ENCODE data around the gene CNTNAP2.
"Not testable (repeated sequence)": the region's sequence is repeated elsewhere in the genome, so short reads cannot be mapped to it uniquely, and the experiment has no call there.

The CNTNAP2 gene

DNA sequence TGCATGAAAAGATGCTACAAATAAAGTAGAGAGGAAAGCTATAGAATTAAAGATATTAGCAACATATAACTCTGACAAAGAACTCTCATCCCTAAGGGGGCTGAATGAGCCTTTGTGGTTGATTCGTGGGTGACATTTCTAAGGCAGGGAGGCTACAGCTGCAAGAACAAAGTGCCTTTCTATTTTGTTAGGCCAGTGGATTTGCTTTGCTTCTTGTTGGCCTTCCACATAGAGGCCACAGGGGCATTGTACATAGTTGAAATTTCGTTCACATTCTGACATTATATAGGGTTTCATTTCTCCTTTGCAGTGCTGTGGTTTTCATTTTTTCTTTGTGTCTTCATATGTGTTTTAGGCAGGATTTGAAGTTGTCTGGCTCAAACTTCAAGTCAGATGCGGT lies 1654.7 kb downstream of the CNTNAP2 start:
- FAIRE-seq (no peak), DNase-seq (ENCODE audit: insufficient read length, low spot score) (no peak)

DNA sequence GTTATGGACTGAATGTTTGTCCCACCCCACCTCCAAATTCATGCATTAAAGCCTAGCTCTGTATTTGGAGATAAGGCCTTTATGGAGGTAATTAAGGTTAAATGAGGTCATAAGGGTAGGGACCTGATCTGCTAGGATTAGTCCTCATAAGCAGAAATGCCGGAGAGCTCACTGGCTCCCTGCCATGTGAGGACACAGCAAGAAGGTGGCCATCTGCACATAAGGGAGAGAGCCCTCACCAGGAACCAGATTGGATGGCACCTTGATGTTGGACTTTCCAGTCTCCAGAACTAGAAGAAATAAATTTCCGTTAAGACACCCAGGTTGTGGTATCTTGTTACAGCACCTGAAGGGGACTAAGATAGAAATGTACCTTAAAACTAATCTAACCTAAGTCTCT lies 1657.9 kb downstream of the CNTNAP2 start:
- FAIRE-seq (no peak), DNase-seq (ENCODE audit: insufficient read length, low spot score) (no peak)

DNA sequence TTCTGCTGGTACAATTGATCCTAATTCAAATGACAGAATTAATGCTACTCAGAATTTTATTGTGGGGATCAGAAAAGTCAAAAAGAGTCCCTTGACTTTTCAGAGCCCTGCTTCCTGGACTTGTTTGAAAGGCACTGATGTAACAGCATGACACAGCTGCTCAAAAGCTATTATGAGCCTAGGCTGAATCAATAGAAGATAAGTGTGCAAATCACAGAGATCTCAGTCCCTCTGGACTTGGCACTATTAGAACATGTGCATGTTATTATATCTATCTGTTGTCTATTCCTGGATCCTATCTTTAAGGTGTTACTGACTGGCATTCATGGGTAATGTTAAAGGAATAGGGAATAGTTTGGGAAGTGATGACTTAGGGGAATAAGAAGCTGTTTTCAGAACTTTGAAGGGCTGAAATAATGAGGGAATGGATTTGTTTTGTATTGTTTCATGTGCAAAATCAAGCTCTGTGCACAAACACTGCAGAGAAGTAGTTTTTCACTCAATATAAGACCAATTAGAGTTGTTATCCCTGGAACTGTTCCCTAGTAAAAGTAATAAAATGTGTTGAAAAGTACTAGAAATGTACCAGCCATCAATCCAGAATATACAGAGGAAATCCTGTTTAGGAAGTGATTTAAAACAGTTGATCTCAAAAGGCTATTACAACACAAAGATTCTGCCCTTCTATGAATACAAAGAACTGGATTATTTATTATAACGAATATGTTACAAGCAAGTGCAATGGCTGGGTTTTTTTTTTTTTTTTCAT lies 1659.1 kb downstream of the CNTNAP2 start:
- DNase-seq (ENCODE audit: insufficient read length, low spot score), result no peak
- FAIRE-seq, result no peak

DNA sequence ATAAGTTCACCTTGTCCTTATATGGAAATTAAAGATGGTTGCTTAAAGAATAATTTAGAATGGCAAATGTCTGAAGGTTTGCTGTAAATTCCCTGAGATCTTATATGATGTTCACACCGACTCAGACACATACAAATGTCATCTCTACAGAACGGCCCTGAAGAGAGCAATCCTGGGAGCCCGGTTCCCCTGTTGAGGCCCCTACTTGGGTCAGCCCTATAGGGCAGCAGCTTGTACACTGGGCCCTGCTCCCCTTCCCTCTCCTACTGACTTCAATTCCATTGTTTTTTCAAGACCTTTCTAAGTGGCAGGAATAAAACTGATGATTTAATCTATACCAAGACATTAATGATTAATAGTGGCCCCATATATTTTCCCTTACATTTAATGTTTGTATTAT lies 1660.7 kb downstream of the CNTNAP2 start:
- FAIRE-seq (no peak), DNase-seq (ENCODE audit: insufficient read length, low spot score) (no peak)

DNA sequence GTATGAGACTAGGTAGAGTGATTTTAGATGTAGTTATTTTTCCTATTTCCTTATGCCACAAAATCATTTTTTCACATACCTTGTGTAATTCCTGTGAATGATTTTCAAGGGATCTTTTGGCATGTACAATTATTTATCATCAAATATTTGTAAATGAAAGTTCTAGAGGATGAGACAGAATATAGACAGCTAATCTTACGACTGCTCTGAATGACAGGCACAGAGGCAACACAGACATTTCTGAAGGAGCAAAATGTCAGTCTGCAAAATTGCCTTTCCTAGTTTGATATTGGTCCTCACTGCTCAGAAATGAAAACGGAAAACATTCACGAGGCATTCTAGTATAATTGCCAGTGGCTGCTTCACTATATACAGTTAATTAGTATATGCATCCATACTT lies 1663.3 kb downstream of the CNTNAP2 start:
- DNase-seq (ENCODE audit: insufficient read length, low spot score) (no peak), FAIRE-seq (no peak)

DNA sequence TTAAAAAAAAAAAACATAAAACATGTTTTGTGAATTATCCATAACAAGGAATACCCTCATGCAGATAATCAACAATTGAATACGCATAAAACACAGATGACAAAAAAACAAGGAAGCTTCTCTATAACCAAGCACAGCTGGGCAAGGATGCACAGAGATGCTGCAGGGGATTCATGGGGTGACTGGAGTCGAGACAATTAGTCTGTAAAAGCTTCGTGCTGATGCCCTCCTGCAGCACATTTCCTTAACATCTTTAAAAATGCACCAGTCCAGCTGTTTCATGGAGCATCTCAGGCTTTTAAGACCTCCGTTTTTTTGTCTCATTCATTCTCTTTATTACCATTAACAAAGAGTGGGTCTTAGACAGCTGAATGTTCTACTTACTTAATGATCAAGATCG lies 1680.0 kb downstream of the CNTNAP2 start:
- DNase-seq (ENCODE audit: insufficient read length, low spot score), result no peak
- no peak for FAIRE-seq

DNA sequence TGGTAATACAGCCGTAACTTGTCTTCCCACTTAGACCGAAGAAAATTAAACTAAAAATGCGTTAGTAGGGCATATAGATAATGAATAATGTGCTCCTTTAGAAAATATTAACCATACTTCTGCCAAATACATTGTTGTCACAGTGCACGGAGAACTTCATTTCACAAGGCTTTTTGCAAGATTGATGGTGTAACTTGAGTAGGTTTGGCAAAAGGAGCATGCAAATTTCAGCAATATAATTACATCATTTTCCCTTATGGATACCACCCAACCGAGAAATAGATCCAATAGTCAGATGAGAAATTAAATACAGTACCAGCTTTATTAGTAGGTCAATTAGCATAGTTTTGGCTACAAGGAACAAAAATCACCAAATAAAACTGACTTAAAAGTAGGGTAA lies 1681.4 kb downstream of the CNTNAP2 start:
- FAIRE-seq (no peak), DNase-seq (ENCODE audit: insufficient read length, low spot score) (no peak)

DNA sequence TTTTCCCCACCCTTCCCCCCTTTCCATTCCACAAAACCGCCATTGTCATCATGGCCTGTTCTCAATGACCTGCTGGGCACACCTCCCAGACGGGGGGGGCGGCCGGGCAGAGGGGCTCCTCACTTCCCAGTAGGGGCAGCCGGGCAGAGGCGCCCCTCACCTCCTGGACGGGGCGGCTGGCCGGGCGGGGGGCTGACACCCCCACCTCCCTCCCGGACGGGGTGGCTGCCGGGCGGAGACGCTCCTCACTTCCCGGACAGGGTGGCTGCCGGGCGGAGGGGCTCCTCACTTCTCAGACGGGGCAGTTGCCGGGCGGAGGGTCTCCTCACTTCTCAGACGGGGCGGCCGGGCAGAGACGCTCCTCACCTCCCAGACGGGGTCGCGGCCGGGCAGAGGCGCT lies 1685.2 kb downstream of the CNTNAP2 start:
- not testable (repeated sequence) for DNase-seq (ENCODE audit: insufficient read length, low spot score); FAIRE-seq

DNA sequence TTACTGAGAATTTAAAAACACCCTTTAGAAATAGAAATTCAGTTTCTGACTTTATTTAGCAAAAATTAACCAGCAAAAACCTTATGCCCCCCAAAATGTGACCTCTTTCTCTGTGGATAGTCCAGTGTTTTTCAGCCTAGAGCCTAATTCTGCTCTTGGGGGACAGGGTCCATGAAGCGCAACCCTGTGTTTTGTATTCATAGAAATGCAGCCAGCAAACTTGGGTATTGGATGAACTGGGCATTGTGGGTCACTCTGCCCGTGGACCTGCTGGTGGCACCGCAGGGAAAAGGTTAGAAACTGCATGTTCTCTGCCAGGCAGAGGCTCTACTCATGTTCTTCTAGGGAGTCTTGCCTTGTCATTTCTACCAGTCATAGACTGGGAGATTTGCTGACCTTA lies 1686.5 kb downstream of the CNTNAP2 start:
- DNase-seq (ENCODE audit: insufficient read length, low spot score) (no peak), FAIRE-seq (no peak)

DNA sequence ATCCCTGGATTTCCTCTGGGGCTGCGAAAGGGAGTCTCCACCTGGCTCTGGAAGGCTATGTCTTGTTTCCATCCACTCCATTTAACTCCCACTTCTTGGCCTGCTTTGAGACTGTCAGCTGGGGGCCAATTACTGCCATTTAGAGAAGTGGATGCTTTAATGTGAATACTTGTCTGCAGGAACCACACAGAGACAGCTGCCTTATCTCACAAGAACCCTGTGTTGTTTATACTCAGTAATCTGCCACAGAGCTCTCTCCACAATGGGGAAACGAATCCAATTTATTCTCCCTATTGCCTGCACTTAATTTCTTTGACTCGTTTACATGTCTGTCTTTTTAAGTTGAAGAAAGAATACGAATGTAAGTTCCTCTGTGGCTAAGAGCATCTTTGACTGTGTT lies 1687.0 kb downstream of the CNTNAP2 start:
- FAIRE-seq, result no peak

DNA sequence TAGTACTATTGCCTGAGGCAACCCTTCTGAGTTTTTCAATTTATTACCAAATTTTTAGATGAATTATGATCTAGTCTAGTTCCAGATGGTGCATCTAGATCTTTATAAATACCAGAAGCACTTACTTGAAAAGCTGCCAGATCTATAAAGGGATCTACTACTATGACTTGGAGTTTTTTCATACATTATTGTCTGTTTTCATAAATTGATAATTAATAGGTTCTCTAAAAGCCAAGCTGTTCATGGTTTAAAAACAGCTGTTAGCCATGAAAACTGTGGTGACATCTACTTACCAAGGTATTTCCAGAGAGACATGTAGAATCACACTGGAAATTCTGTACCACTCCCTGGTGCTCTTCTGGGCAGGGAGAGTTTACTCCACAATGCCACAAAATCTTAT lies 1687.4 kb downstream of the CNTNAP2 start:
- DNase-seq (ENCODE audit: insufficient read length, low spot score), result no peak
- no peak for FAIRE-seq

More for the DNA sequence above, 1687.0 kb downstream of the CNTNAP2 start:
- DNase-seq (ENCODE audit: insufficient read length, low spot score), result no peak

DNA sequence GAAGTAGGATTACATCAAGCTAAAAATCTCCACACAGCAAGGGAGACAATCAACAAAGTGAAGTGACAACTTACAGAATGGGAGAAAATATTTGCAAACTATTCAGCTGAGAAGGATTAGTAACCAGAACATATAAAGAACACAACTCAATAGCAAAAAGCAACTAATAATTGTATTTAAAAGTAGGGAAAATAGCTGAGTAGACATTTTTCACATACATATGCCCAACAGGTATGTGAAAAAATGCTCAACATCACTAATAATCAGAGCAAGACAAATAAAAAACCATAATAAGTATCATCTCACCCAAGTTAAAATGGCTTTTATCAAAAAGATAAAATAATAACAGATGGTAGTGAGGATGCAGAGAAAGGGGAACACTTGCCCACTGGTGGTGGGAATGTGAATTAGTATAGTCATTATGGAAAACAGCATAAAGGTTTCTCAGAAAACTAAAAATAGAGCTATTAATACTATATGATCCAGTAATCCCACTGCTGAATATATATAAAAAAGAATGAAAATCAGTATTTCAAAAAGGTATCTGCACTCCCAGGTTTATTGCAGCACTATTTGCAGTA lies 1689.5 kb downstream of the CNTNAP2 start:
- no peak for FAIRE-seq
- no peak for DNase-seq (ENCODE audit: insufficient read length, low spot score)

DNA sequence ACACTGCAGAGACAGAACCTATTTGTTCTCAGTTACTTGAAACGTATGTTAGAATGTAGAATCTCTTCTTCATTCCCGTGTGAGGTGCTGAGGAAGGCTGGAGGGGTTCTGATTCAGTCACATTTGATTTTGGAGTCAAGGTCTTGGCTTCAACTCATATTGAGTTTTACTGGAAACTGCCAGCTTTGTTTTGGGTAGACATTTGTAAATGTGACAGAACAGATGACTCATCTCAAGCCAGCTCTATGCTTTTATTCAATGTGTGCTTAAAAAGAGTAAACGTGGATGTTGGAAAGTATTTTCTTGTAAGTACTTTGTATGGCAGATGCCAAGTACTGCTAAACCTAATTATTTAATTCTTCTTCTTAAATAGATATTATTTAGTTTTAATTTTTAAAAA lies 1693.2 kb downstream of the CNTNAP2 start:
- no peak for FAIRE-seq
- no peak for DNase-seq (ENCODE audit: insufficient read length, low spot score)

DNA sequence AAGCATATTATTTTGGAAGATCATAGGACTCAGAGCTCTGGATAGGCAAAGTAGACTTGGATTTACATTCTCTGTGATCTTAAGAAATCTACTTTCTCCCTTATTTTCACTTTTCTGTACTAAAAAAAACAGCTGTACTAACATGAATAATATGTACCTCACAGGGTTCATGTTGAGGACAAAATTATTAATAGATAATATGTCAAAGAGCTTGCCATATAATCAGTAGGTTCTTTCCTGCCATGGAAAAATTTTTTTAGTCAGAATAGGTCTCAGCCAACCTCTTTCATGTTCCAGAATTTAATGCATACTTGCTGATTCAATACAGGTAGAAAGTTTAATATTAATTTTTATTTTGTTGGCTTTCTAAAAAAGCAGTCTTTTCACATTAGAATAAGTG lies 1693.7 kb downstream of the CNTNAP2 start:
- FAIRE-seq (no peak), DNase-seq (ENCODE audit: insufficient read length, low spot score) (no peak)

DNA sequence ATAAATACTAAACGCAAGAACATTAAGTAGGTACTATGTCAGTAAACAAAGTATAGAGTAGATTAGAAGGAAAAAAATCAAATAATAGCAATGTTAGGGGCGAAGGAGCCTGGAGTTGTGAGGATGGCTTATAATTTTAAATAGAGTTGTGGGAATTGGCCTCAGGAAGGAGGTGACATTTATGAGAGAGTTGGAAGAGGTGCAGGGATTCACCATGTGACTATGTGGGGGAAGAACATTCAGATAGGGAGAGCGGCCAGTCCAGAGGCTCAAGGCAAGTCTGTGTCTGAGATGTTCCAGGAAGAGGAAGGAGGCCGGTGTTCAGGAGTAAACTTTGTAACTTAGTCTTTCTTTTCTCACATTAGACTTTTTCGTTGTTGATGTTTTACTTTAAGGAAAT lies 1695.3 kb downstream of the CNTNAP2 start:
- no peak for DNase-seq (ENCODE audit: insufficient read length, low spot score)
- no peak for FAIRE-seq

DNA sequence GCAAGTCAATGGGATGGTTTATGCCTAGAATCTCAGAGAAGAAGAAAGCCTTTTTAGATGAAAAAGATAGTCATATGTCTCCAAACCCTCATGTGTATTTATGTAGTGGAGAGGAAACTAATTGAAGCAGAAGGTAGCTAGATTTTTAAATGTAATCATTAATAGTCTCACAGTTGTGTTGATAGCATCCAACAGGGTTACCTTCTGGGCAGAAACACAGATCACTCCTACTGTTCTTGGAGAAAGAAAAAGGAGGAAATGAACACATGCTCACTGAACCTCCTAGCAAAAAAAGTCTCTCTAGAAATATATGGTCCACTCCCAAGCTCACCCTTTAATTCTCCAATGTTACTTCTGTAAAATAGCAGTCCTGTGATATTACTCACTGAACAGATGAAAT lies 1696.7 kb downstream of the CNTNAP2 start:
- DNase-seq (ENCODE audit: insufficient read length, low spot score), result no peak
- FAIRE-seq, result no peak

DNA sequence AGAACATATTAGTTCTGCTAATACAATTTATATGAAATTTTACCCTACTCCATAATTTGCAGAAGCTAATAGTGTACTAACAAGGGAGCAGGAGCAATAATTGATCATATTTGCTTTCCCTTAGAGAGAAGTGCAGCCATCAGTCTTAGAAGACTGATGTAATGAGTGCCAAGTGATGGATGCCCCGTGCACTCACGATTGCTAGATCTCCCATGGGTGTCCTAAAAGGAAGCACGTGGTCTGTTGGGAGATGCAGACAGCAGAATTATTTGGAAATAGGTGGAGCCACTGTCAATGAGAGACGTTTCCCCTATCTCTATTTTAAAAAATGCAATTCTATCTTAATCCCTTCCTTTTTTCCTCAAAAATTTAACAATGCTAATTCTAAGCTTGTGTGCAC lies 1701.7 kb downstream of the CNTNAP2 start:
- DNase-seq (ENCODE audit: insufficient read length, low spot score), result no peak
- no peak for FAIRE-seq

DNA sequence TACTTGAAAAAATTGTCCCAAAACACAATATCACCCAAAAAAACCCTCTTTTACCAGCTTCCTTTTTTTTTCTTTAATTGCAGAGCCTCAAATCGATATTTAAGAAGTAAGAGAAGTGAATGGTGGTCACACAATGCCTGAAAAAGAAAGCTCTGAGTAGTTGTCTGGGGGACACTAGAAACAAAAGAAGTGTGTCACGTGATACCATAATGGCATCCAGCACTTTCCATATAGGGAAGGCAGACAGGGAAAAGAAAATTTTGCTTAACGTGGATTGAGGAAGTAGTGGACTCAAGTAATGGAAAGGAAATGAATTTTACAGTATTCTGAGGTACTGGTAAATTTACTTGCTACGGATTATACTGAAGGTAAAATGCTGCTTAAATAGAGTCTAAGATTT lies 1708.1 kb downstream of the CNTNAP2 start:
- DNase-seq (ENCODE audit: insufficient read length, low spot score) (no peak), FAIRE-seq (no peak)

DNA sequence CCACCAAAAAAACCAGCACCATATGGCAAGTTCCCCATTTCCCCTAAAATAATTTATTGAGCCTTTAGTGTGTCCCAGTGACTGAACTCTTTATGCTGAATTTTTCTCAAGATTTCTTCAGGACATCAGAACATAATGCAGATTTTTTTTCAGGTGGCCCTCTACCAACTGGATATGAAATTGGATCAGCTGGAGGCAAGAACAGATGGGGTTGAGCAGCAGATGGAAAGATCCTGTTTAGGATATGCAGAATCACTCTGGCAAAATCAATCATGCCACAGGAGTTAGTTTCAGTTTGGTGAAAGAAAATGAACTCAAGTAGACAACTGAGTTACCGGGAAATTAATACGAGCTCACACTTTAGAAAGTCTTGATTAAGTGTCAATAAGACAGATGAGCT lies 1712.4 kb downstream of the CNTNAP2 start:
- DNase-seq (ENCODE audit: insufficient read length, low spot score) (no peak), FAIRE-seq (no peak)

DNA sequence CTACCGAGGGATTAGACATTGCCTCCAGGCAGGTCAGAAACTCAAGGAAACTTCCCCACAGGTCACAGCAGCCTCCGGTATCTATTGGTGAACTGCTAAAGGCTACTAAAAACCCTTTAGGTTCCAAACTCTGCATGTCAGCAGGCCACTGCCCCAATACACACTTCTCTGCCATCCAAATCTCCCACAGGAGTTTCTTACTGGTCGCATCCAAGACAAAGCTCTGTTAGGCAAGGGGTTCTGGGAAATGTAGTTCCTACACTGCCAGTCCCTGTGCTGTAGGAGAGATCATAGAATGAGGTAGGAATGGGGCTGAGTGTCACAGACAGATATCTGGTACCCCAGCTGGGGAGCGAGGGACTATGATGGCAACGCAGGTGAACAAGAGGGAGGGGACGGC lies 1717.0 kb downstream of the CNTNAP2 start:
- no peak for DNase-seq (ENCODE audit: insufficient read length, low spot score)
- FAIRE-seq, result no peak

DNA sequence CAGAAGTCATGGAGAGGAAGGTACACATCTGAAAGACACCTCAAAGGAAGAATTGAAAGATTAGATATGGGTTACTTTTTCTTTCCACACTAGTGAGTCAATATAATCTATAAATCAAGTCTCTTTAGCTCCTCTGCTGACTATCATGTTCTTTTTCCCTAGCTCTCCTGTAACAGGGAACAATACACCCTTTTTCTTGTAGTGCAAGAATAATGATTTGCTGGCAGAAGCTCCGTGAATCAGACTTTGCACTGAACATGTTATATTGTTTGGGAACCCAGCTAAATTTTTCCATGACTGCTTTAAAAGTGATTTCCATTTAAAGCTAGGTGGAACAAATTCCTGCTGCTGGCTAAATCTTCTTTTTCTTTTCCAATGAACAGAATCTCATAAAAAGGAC lies 1717.4 kb downstream of the CNTNAP2 start:
- FAIRE-seq (no peak), DNase-seq (ENCODE audit: insufficient read length, low spot score) (no peak)

DNA sequence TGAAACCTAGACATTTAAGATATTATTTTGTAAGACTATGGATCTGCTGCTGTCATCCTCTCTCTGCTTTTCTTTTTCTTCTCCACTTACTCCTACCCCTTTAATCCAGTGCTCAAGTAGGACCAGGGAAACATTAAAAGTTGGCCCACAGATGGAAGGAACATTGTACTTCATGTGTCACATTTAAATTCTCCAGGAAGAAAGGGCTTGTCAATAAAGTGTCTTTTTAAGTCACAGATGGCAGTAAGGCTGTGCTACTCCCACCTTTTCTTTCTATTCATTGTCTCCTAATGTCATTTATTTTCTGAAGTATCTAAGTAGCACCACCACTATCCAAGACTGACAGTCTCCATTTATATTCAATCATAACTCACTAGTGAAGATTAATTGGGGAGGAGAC lies 1736.2 kb downstream of the CNTNAP2 start:
- FAIRE-seq (no peak), DNase-seq (ENCODE audit: insufficient read length, low spot score) (no peak)

Measured in GM19239 (cell line).